ENCODE results near the gene DNTT. TPM values are rescaled to one million over a fixed set of nuclear protein-coding genes. Genes with fewer than 3 reads are reported as not detected.

DNTT gene
- total RNA-seq, 6 experiments from 2014 or later = not detected

- 39% methylated on average over 2 of the region's 2 CpGs for WGBS (ENCODE audit: insufficient coverage, low coverage, low lambda C conversion rate, missing lambda C conversion rate)
- Histone ChIP-seq H3K27me3 (no peaks in the 10 kb centered on the region), H3K4me3 (no peak overlapping the region), H3K27ac (peak overlapping the region; percentile 49 to 77 (median 72)), H3K9me3 (no peaks in the 10 kb centered on the region), H3K36me3 (no peaks in the 10 kb centered on the region), H3K4me1 (peaks cover 0 to 47% (median 22%) of the 10 kb centered on the region in 4 donors)
- intact Hi-C loops (cut with DNase I) = no loop called here
- no peak for TF ChIP-seq POLR2A (IDR thresholded peaks at IDR 0.05)
- TF ChIP-seq CTCF (IDR thresholded peaks at IDR 0.05) = no peak
- peak in 3 of 4 donors; percentile 9 to 47 (median 25) for ATAC-seq
- no peak for DNase-seq
These were observed 20.9 kb upstream of the DNTT start for GRCh38 chr10:96283351-96283750.

- 85% methylated on average over 6 of the region's 6 CpGs for WGBS (ENCODE audit: insufficient coverage, low coverage, low lambda C conversion rate, missing lambda C conversion rate)
- Histone ChIP-seq H3K36me3 (no peaks in the 10 kb centered on the region), H3K9me3 (no peaks in the 10 kb centered on the region), H3K27ac (peak overlapping the region; percentile 49 to 77 (median 72)), H3K4me3 (no peak overlapping the region), H3K4me1 (peaks cover 0 to 51% (median 23%) of the 10 kb centered on the region in 4 donors), H3K27me3 (no peaks in the 10 kb centered on the region)
- no peak for ATAC-seq
- TF ChIP-seq POLR2A (IDR thresholded peaks at IDR 0.05) (no peak), CTCF (IDR thresholded peaks at IDR 0.05) (no peak)
- intact Hi-C loops (cut with DNase I) = no loop called here
- no peak for DNase-seq
These were observed 20.5 kb upstream of the DNTT start for GRCh38 chr10:96283756-96284155.

- TF ChIP-seq CTCF (IDR thresholded peaks at IDR 0.05) (no peak), POLR2A (IDR thresholded peaks at IDR 0.05) (peak; percentile 55)
- peaks cover 0 to 52% (median 23%) of the 10 kb centered on the region in 4 donors for H3K4me1 ChIP-seq
- intact Hi-C loops (cut with DNase I) = no loop called here
- ATAC-seq (peak; percentile 81 to 92 (median 86)), DNase-seq (peak; percentile 82 to 85 (median 84))
- H3K9me3 ChIP-seq = no peaks in the 10 kb centered on the region
- 38% methylated on average over 3 of the region's 8 CpGs for WGBS (ENCODE audit: insufficient coverage, low coverage, low lambda C conversion rate, missing lambda C conversion rate)
- H3K27me3 ChIP-seq = no peaks in the 10 kb centered on the region
- H3K36me3 ChIP-seq = no peaks in the 10 kb centered on the region
- H3K27ac ChIP-seq = peak overlapping the region; percentile 41 to 90 (median 63)
- no peak overlapping the region for H3K4me3 ChIP-seq
These were observed 18.9 kb upstream of the DNTT start for GRCh38 chr10:96285331-96285752.

GRCh38 chr10:96287392-96288105 is 16.7 kb upstream of the DNTT start:
- H3K4me3 ChIP-seq = peak overlapping the region in 2 of 3 donors; percentile 4 to 29
- H3K4me1 ChIP-seq = peaks cover 0 to 52% (median 23%) of the 10 kb centered on the region in 4 donors
- no peak for TF ChIP-seq POLR2A (IDR thresholded peaks at IDR 0.05)
- no peak for TF ChIP-seq CTCF (IDR thresholded peaks at IDR 0.05)
- peak in 1 of 3 donors; percentile 65 for DNase-seq
- no peaks in the 10 kb centered on the region for H3K36me3 ChIP-seq
- intact Hi-C loops (cut with DNase I) = no loop called here
- no peaks in the 10 kb centered on the region for H3K27me3 ChIP-seq
- no peaks in the 10 kb centered on the region for H3K9me3 ChIP-seq
- WGBS (ENCODE audit: insufficient coverage, low coverage, low lambda C conversion rate, missing lambda C conversion rate) = 16% methylated on average over 6 of the region's 6 CpGs
- peak; percentile 55 to 73 (median 64) for ATAC-seq
- peak overlapping the region; percentile 63 to 90 (median 85) for H3K27ac ChIP-seq

Measured in right lobe of liver (tissue), 6 donors.